ENCODE results near the gene RGS7. TPM values are rescaled to one million over a fixed set of nuclear protein-coding genes. Genes with fewer than 3 reads are reported as not detected.

RGS7 gene
- total RNA-seq, 1 experiment from 2014 or later, result 0.10 TPM

GRCh38 chr1:241389400-241389799 lies 32.4 kb upstream of the RGS7 start:
- no peaks in the 10 kb centered on the region for H3K27me3 ChIP-seq (ENCODE audit: control insufficient read depth, insufficient read depth, low read length)
- no peaks in the 10 kb centered on the region for H3K4me1 ChIP-seq (ENCODE audit: control insufficient read depth, insufficient read depth, low read length)
- no peak overlapping the region for H3K27ac ChIP-seq (ENCODE audit: low read length)
- H3K9me3 ChIP-seq (ENCODE audit: control insufficient read depth, insufficient read depth, low read depth, low read length), result no peaks in the 10 kb centered on the region
- ChIA-PET CTCF (no interaction called here), POLR2A (no interaction called here)
- no peak overlapping the region for H3K4me3 ChIP-seq (ENCODE audit: low read depth in 2 of 2, low read length in 2 of 2)
- no TSS peak for BruUV-seq (replicated peaks)
- in situ Hi-C loops (cut with HindIII; ENCODE audit: low pct_unique_long_range_greater_than_20kb, low sequenced_read_pairs), result no loop called here
- no peak for ATAC-seq
- H3K36me3 ChIP-seq (ENCODE audit: control insufficient read depth, insufficient read depth, low read length), result no peaks in the 10 kb centered on the region
- intact Hi-C loops (cut with micrococcal nuclease; ENCODE audit: unreplicated experiment), result no loop called here
- no peak for DNase-seq (ENCODE audit: low read depth, low spot score)
- TF ChIP-seq CTCF (IDR thresholded peaks at IDR 0.05) (no peak), POLR2AphosphoS5 (IDR thresholded peaks at IDR 0.05; ENCODE audit: low read depth, low read length) (no peak), TCF7L2 (IDR thresholded peaks at IDR 0.05; ENCODE audit: low read depth, low read length) (no peak), SIN3A (IDR thresholded peaks at IDR 0.05; ENCODE audit: borderline replicate concordance, insufficient read depth, low read depth, low read length) (no peak), REST (IDR thresholded peaks at IDR 0.05; ENCODE audit: insufficient read depth in 1 of 2, low read depth in 2 of 2, low read length in 1 of 2) (no peak)

- in situ Hi-C loops (cut with HindIII; ENCODE audit: low pct_unique_long_range_greater_than_20kb, low sequenced_read_pairs), result no loop called here
- no peaks in the 10 kb centered on the region for H3K36me3 ChIP-seq (ENCODE audit: control insufficient read depth, insufficient read depth, low read length)
- DNase-seq (ENCODE audit: low read depth, low spot score) (no peak), ATAC-seq (no peak)
- ChIA-PET CTCF (no interaction called here), POLR2A (no interaction called here)
- H3K9me3 ChIP-seq (ENCODE audit: control insufficient read depth, insufficient read depth, low read depth, low read length), result no peaks in the 10 kb centered on the region
- intact Hi-C loops (cut with micrococcal nuclease; ENCODE audit: unreplicated experiment), result no loop called here
- H3K4me1 ChIP-seq (ENCODE audit: control insufficient read depth, insufficient read depth, low read length), result no peaks in the 10 kb centered on the region
- BruUV-seq (replicated peaks), result no TSS peak
- no peak for TF ChIP-seq REST (IDR thresholded peaks at IDR 0.05; ENCODE audit: insufficient read depth in 1 of 2, low read depth in 2 of 2, low read length in 1 of 2)
- no peak for TF ChIP-seq TCF7L2 (IDR thresholded peaks at IDR 0.05; ENCODE audit: low read depth, low read length)
- no peak for TF ChIP-seq SIN3A (IDR thresholded peaks at IDR 0.05; ENCODE audit: borderline replicate concordance, insufficient read depth, low read depth, low read length)
- no peak for TF ChIP-seq CTCF (IDR thresholded peaks at IDR 0.05)
- no peak for TF ChIP-seq POLR2AphosphoS5 (IDR thresholded peaks at IDR 0.05; ENCODE audit: low read depth, low read length)
- no peaks in the 10 kb centered on the region for H3K27me3 ChIP-seq (ENCODE audit: control insufficient read depth, insufficient read depth, low read length)
- no peak overlapping the region for H3K4me3 ChIP-seq (ENCODE audit: low read depth in 2 of 2, low read length in 2 of 2)
- no peak overlapping the region for H3K27ac ChIP-seq (ENCODE audit: low read length)
Observed at GRCh38 chr1:241387216-241387615, 30.2 kb upstream of the RGS7 start.
